IPS-20b (cell line): ENCODE results near the gene SAMD4A.

Experiments used
- H3K27ac ChIP-seq: one replicate; pipeline ENCODE4 v1.5.1; 2013; ENCODE audit warnings: low read length
- H3K27me3 ChIP-seq: 2 replicates; pipeline ENCODE4 v1.6.1; 2013; ENCODE audit warnings: mild to moderate bottlenecking, low read length, inconsistent platforms; ENCODE audit not compliant: insufficient read depth
- H3K36me3 ChIP-seq: 2 replicates; pipeline ENCODE4 v1.6.1; 2013; ENCODE audit warnings: low read depth, mild to moderate bottlenecking, inconsistent platforms, low read length, moderate library complexity; ENCODE audit not compliant: insufficient read depth
- H3K4me1 ChIP-seq: 2 replicates; pipeline ENCODE4 v1.6.1; 2013; ENCODE audit warnings: mild to moderate bottlenecking, control low read depth, inconsistent platforms, low read length, moderate library complexity; ENCODE audit not compliant: insufficient read depth
- H3K4me3 ChIP-seq: 2 replicates; pipeline ENCODE4 v1.5.1; 2013; ENCODE audit warnings: mild to moderate bottlenecking, low read length, inconsistent platforms
- H3K9ac ChIP-seq: 2 replicates; pipeline ENCODE4 v1.6.1; 2013; ENCODE audit warnings: low read depth, mild to moderate bottlenecking, inconsistent platforms, low read length, moderate library complexity
- H3K9me3 ChIP-seq: 2 replicates; pipeline ENCODE4 v1.6.1; 2013; ENCODE audit warnings: mild to moderate bottlenecking, low read depth, low read length, inconsistent platforms; ENCODE audit not compliant: insufficient read depth

The SAMD4A gene

GRCh38 chr14:54808326-54809161 is 241.6 kb downstream of the SAMD4A start:
- H3K27me3 ChIP-seq: peaks cover 18% of the 10 kb centered on the region; the same call in 1 of the 2 replicates
- no peak overlapping the region for H3K27ac ChIP-seq
- H3K9ac ChIP-seq: no peak overlapping the region
- no peaks in the 10 kb centered on the region for H3K36me3 ChIP-seq
- H3K4me1 ChIP-seq: peaks cover 7% of the 10 kb centered on the region; the same call in 1 of the 2 replicates
- no peaks in the 10 kb centered on the region for H3K9me3 ChIP-seq
- no peak overlapping the region for H3K4me3 ChIP-seq

GRCh38 chr14:54809767-54810166 is 242.8 kb downstream of the SAMD4A start:
- Histone ChIP-seq H3K4me3 (no peak overlapping the region), H3K9me3 (no peaks in the 10 kb centered on the region), H3K36me3 (no peaks in the 10 kb centered on the region), H3K27ac (no peak overlapping the region), H3K27me3 (peaks cover 9% of the 10 kb centered on the region; the same call in 1 of the 2 replicates), H3K9ac (no peak overlapping the region), H3K4me1 (peaks cover 7% of the 10 kb centered on the region; the same call in 1 of the 2 replicates)

DNA sequence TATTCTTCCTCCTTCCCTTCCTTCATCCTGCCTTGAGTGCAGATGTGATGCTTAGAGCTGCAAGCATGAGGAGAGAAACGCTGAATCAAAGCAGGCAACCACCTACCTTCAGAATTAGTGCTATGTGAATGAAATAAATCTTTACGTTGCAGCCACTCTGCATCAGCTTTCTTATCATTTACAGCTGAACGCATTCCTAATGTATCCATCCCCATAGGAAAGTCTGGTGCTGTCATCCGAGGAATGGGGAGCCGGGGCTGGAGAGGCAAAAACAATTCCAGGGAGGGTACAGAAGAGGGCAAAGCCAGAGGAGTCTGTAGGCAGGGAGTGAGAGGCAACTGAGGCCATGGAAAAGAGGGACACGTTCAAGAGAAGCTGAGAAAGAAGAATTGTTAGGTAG is 245.7 kb downstream of the SAMD4A start:
- Histone ChIP-seq H3K36me3 (no peaks in the 10 kb centered on the region), H3K4me1 (no peaks in the 10 kb centered on the region), H3K9ac (no peak overlapping the region), H3K9me3 (no peaks in the 10 kb centered on the region), H3K27me3 (no peaks in the 10 kb centered on the region), H3K27ac (no peak overlapping the region), H3K4me3 (no peak overlapping the region)

DNA sequence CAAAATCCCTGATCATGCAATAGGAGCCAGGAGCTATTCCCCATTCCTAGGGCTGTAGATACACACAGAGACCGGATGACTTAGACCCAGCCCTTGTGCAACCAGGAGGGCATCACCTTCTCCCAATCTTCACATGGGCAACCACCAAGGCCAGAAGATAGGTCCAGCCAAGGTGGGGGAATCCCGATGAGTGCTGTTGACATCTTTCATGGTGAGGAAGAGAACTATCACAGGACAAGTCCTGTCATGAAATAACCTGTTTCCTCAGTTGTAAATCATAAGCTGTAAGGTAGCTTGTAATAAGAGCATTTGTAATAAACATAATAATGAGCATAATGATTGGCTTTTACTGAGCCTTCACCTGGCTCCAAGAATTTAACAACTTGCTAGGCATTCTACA is 246.2 kb downstream of the SAMD4A start:
- Histone ChIP-seq H3K4me3 (no peak overlapping the region), H3K4me1 (no peaks in the 10 kb centered on the region), H3K9ac (no peak overlapping the region), H3K27ac (no peak overlapping the region), H3K9me3 (no peaks in the 10 kb centered on the region), H3K36me3 (no peaks in the 10 kb centered on the region), H3K27me3 (no peaks in the 10 kb centered on the region)

DNA sequence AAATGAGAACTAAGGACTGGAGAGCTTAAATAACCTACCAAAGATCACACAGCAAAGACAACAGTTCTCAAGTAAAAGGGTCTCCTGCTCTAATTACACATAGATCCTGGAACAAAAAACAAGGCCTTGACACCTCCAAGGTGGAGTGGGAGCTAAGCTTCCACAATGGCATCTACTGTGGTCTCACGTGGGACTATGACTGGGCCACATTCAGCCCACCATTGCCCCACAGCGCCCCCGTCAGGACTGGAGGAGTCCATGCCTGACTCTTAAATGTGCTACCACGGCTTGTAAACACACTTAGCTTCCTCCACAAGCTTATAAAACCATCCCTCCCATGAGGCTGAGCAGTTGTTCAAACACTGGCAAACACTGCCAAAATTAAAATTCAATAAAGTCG is 247.1 kb downstream of the SAMD4A start:
- Histone ChIP-seq H3K4me1 (no peaks in the 10 kb centered on the region), H3K9me3 (no peaks in the 10 kb centered on the region), H3K27ac (no peak overlapping the region), H3K36me3 (no peaks in the 10 kb centered on the region), H3K27me3 (no peaks in the 10 kb centered on the region), H3K9ac (no peak overlapping the region), H3K4me3 (no peak overlapping the region)

- H3K4me3 ChIP-seq: no peak overlapping the region
- no peaks in the 10 kb centered on the region for H3K9me3 ChIP-seq
- no peaks in the 10 kb centered on the region for H3K36me3 ChIP-seq
- H3K27me3 ChIP-seq: no peaks in the 10 kb centered on the region
- no peaks in the 10 kb centered on the region for H3K4me1 ChIP-seq
- H3K27ac ChIP-seq: no peak overlapping the region
- no peak overlapping the region for H3K9ac ChIP-seq
These were observed 248.1 kb downstream of the SAMD4A start for GRCh38 chr14:54815016-54815415.

DNA sequence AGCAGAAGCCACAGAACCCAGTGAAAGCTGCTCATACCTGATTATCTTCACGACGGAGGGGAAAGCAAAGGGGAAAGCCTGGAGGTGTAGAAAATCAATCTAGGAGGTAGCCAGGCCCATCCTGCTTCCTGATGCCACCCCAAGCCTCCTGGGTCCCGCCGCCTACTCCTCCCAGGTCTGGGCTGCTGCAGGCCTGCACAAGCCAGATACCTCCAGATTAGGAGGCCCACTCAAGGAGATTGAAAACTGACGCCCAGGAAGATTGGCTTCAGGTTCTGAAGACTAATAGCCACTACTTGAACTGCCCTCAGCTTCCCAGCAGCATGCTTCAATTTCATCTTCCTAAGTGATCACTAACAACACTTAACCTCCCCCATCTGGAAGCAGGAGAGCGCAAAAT is 248.6 kb downstream of the SAMD4A start:
- H3K4me3 ChIP-seq: no peak overlapping the region
- H3K27ac ChIP-seq: no peak overlapping the region
- no peaks in the 10 kb centered on the region for H3K4me1 ChIP-seq
- H3K36me3 ChIP-seq: no peaks in the 10 kb centered on the region
- no peaks in the 10 kb centered on the region for H3K9me3 ChIP-seq
- H3K27me3 ChIP-seq: no peaks in the 10 kb centered on the region
- no peak overlapping the region for H3K9ac ChIP-seq

DNA sequence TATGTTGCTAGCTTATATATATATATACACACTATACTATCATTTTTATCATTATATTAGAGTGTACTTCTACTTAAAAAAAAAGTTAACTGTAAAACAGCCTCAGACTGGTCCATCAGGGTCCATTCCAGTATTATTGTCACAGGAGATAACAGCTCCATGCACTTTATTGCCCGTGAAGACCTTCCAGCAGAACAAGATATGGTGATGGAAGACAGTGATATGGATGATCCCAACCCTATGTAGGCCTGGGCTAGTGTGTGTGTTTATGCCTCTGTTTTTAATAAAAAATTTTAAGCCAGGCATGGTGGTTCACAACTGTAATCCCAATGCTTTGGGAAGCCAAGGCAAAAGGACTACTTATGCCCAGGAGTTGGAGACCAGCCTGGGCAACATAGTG is 249.5 kb downstream of the SAMD4A start:
- Histone ChIP-seq H3K4me1 (no peaks in the 10 kb centered on the region), H3K4me3 (no peak overlapping the region), H3K36me3 (no peaks in the 10 kb centered on the region), H3K9ac (no peak overlapping the region), H3K9me3 (no peaks in the 10 kb centered on the region), H3K27ac (no peak overlapping the region), H3K27me3 (no peaks in the 10 kb centered on the region)

DNA sequence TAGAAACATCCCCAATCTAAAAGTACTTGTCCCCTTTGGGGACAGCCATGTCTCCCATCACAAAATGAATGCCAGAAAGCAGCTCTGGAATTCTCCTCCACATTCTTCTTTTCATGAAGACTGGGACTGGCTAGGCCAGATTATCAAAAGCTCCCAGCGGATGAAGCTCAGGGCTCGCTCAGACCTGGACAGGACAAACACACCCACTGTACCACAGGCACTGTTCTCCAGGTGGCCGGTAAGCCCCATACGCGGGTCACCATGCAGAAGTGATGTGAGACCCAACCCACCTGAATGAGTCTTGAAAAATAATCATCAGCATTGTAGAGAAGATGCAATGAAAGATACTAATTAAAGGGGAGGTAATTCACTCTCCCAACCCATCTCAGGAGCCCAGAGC is 250.6 kb downstream of the SAMD4A start:
- no peak overlapping the region for H3K4me3 ChIP-seq
- H3K9ac ChIP-seq: no peak overlapping the region
- no peaks in the 10 kb centered on the region for H3K9me3 ChIP-seq
- no peaks in the 10 kb centered on the region for H3K4me1 ChIP-seq
- no peaks in the 10 kb centered on the region for H3K36me3 ChIP-seq
- no peak overlapping the region for H3K27ac ChIP-seq
- H3K27me3 ChIP-seq: no peaks in the 10 kb centered on the region

GRCh38 chr14:54818201-54819133 is 251.5 kb downstream of the SAMD4A start:
- Histone ChIP-seq H3K4me1 (no peaks in the 10 kb centered on the region), H3K4me3 (no peak overlapping the region), H3K9me3 (no peaks in the 10 kb centered on the region), H3K27me3 (no peaks in the 10 kb centered on the region), H3K36me3 (no peaks in the 10 kb centered on the region), H3K9ac (no peak overlapping the region), H3K27ac (no peak overlapping the region)

- no peaks in the 10 kb centered on the region for H3K4me1 ChIP-seq
- H3K4me3 ChIP-seq: no peak overlapping the region
- H3K36me3 ChIP-seq: no peaks in the 10 kb centered on the region
- no peak overlapping the region for H3K9ac ChIP-seq
- no peaks in the 10 kb centered on the region for H3K27me3 ChIP-seq
- H3K9me3 ChIP-seq: no peaks in the 10 kb centered on the region
- no peak overlapping the region for H3K27ac ChIP-seq
These were observed 255.8 kb downstream of the SAMD4A start for GRCh38 chr14:54822685-54823084.
